Vagina (tissue), 2 donors: ENCODE results near the gene TBC1D16. TPM values are rescaled to one million over a fixed set of nuclear protein-coding genes. Genes with fewer than 3 reads are reported as not detected.

ENCODE experiments used
- DNase-seq, 2 donors: peaks; one replicate each; pipeline ENCODE4 v3.0.0-alpha.2; 2017; ENCODE audit errors: extremely low spot score in 2 of 2
- H3K27ac ChIP-seq: fragments of 200-600 bp; sonication (generic); one replicate; pipeline ENCODE4 v1.5.1; 2019
- H3K27me3 ChIP-seq: fragments of 200-600 bp; sonication (generic); one replicate; pipeline ENCODE4 v1.5.1; 2019
- H3K36me3 ChIP-seq, 2 donors: fragments of 200-600 bp; sonication (generic); one replicate each; pipeline ENCODE4 v1.5.1; 2017 to 2019
- H3K4me1 ChIP-seq: fragments of 200-600 bp; sonication (generic); one replicate; pipeline ENCODE4 v1.5.1; 2019
- H3K4me3 ChIP-seq, 2 donors: fragments of 200-600 bp; sonication (generic); 1 replicate in 1 of 2; 2 replicates in 1 of 2; pipeline ENCODE4 v1.5.1; 2016 to 2019
- H3K9me3 ChIP-seq: fragments of 200-600 bp; sonication (generic); one replicate; pipeline ENCODE4 v1.5.1; 2019
- CTCF ChIP-seq, 3 experiments: fragments of 450-650 bp in 2 of 3; fragments of 200-600 bp in 1 of 3; sonication (generic) in 1 of 3; IDR thresholded peaks; one replicate each; pipeline ENCODE4 v1.5.1; 2017 to 2019; ENCODE audit warnings: antibody characterized with exemption in 3 of 3, mild to moderate bottlenecking in 2 of 3, moderate library complexity in 2 of 3
- POLR2A ChIP-seq, 2 donors: fragments of 450-650 bp; IDR thresholded peaks; one replicate each; pipeline ENCODE4 v1.6.1; 2017; ENCODE audit warnings: antibody characterized with exemption in 2 of 2, mild to moderate bottlenecking in 2 of 2, moderate library complexity in 2 of 2
- POLR2AphosphoS5 ChIP-seq, 2 donors: sonication (generic); formaldehyde crosslinking; IDR thresholded peaks; one replicate each; pipeline ENCODE4 v1.9.0; 2017; ENCODE audit warnings: antibody characterized with exemption in 2 of 2, mild to moderate bottlenecking in 2 of 2, low read depth in 1 of 2; ENCODE audit not compliant: insufficient read depth in 1 of 2
- intact Hi-C: fragments of 100-400 bp; cut with DNase I; formaldehyde crosslinking; loops from one replicate; pipeline ENCODE4 v1.15.1; 2023
- total RNA-seq: library from RNA; depleted of rRNA; stranded (reverse); fragments of >200 nt; gene quantifications from one replicate; pipeline ENCODE4 v1.2.3, GENCODE V29; 2016

Gene TBC1D16
- total RNA-seq, 1 donor from 2014 or later = 18.2 TPM

GRCh38 chr17:79933863-79934652 is 101.6 kb downstream of the TBC1D16 start:
- H3K9me3 ChIP-seq = no peaks in the 10 kb centered on the region
- no peak for DNase-seq

GRCh38 chr17:79932451-79933306 is 103.0 kb downstream of the TBC1D16 start:
- Histone ChIP-seq H3K9me3 (no peaks in the 10 kb centered on the region), H3K4me3 (no peak overlapping the region), H3K27me3 (peaks cover 8% of the 10 kb centered on the region), H3K36me3 (no peaks in the 10 kb centered on the region), H3K27ac (no peak overlapping the region), H3K4me1 (peaks cover 33% of the 10 kb centered on the region)
- DNase-seq = no peak
- intact Hi-C loops = no loop called here
- TF ChIP-seq POLR2A (IDR thresholded peaks at IDR 0.05) (no peak), POLR2AphosphoS5 (IDR thresholded peaks at IDR 0.05; ENCODE audit: insufficient read depth in 1 of 2, low read depth in 1 of 2) (no peak), CTCF (IDR thresholded peaks at IDR 0.05) (no peak)

More at GRCh38 chr17:79933863-79934652, 101.6 kb downstream of the TBC1D16 start:
- peaks cover 40% of the 10 kb centered on the region for H3K4me1 ChIP-seq
- H3K27me3 ChIP-seq = peaks cover 5% of the 10 kb centered on the region
- H3K27ac ChIP-seq = no peak overlapping the region
- TF ChIP-seq POLR2A (IDR thresholded peaks at IDR 0.05) (no peak), POLR2AphosphoS5 (IDR thresholded peaks at IDR 0.05; ENCODE audit: insufficient read depth in 1 of 2, low read depth in 1 of 2) (peak in 1 of 2 donors; percentile 16)
- no peak overlapping the region for H3K4me3 ChIP-seq
- intact Hi-C loops = no loop called here
- H3K36me3 ChIP-seq = no peaks in the 10 kb centered on the region

GRCh38 chr17:79931817-79932309 is 103.8 kb downstream of the TBC1D16 start:
- Histone ChIP-seq H3K36me3 (no peaks in the 10 kb centered on the region), H3K9me3 (no peaks in the 10 kb centered on the region), H3K27me3 (peaks cover 8% of the 10 kb centered on the region), H3K4me3 (no peak overlapping the region), H3K4me1 (peaks cover 25% of the 10 kb centered on the region), H3K27ac (no peak overlapping the region)
- no peak for DNase-seq
- TF ChIP-seq CTCF (IDR thresholded peaks at IDR 0.05) (no peak), POLR2AphosphoS5 (IDR thresholded peaks at IDR 0.05; ENCODE audit: insufficient read depth in 1 of 2, low read depth in 1 of 2) (no peak), POLR2A (IDR thresholded peaks at IDR 0.05) (no peak)
- intact Hi-C loops = no loop called here

- no peak for DNase-seq
- TF ChIP-seq CTCF (IDR thresholded peaks at IDR 0.05) = no peak
- no peak for TF ChIP-seq POLR2AphosphoS5 (IDR thresholded peaks at IDR 0.05; ENCODE audit: insufficient read depth in 1 of 2, low read depth in 1 of 2)
- TF ChIP-seq POLR2A (IDR thresholded peaks at IDR 0.05) = no peak
- Histone ChIP-seq H3K27me3 (peaks cover 11% of the 10 kb centered on the region), H3K36me3 (no peaks in the 10 kb centered on the region), H3K4me1 (peaks cover 25% of the 10 kb centered on the region), H3K9me3 (no peaks in the 10 kb centered on the region), H3K27ac (no peak overlapping the region), H3K4me3 (peak overlapping the region in 1 of 2 donors; percentile 36)
- intact Hi-C loops = no loop called here
Measured at GRCh38 chr17:79930877-79931816, 104.5 kb downstream of the TBC1D16 start.
